IMR-90 (cell line): ENCODE measurements around the gene PHC2. TPM values are rescaled to one million over a fixed set of nuclear protein-coding genes. Genes with fewer than 3 reads are reported as not detected.

ENCODE experiments used
- ATAC-seq: fragments of 200-7000 bp; cut with Tn5 transposase; 2 replicates; pipeline ENCODE4 v1.9.1; 2020; ENCODE audit warnings: low read depth, mild to moderate bottlenecking, moderate library complexity
- BruUV-seq: library from RNA; stranded (reverse); fragments of 400-500 nt; replicated peaks from 2 replicates; lab custom pipeline; 2021; lab: Mats Ljungman, UMichigan
- CTCF ChIA-PET: fragments of 300-600 bp; formaldehyde crosslinking; extraction: SDS; loops from one replicate; lab custom pipeline; 2021; ENCODE audit warnings: antibody characterized with exemption; lab: Yijun Ruan, JAX
- POLR2A ChIA-PET: fragments of 300-600 bp; sonication (Branson Sonifier 250); formaldehyde crosslinking; loops from one replicate; lab custom pipeline; 2022; ENCODE audit warnings: antibody characterized with exemption; ENCODE audit not compliant: unreplicated experiment; lab: Charles Lee
- DNase-seq: peaks from one replicate; pipeline ENCODE4 v3.0.0; 2013
- H2AFZ ChIP-seq: replicated peaks from 2 replicates; pipeline ENCODE3; 2013; ENCODE audit warnings: low read length, mild to moderate bottlenecking; ENCODE audit not compliant: poor library complexity
- H2AK5ac ChIP-seq: 2 replicates; pipeline ENCODE4 v1.6.1; 2013; ENCODE audit warnings: low read depth, low read length, inconsistent platforms
- H2AK9ac ChIP-seq: replicated peaks from 2 replicates; pipeline ENCODE3; 2013; ENCODE audit warnings: mild to moderate bottlenecking, low read depth, low read length, moderate library complexity; ENCODE audit not compliant: poor library complexity
- H2BK120ac ChIP-seq: 2 replicates; pipeline ENCODE4 v1.6.1; 2013; ENCODE audit warnings: low read depth, low read length, inconsistent platforms
- H2BK15ac ChIP-seq: 3 replicates; pipeline ENCODE4 v1.6.1; 2013; ENCODE audit warnings: low read depth, low read length, inconsistent platforms
- H2BK20ac ChIP-seq: 2 replicates; pipeline ENCODE4 v1.6.1; 2013; ENCODE audit warnings: low read depth, mild to moderate bottlenecking, inconsistent platforms, low read length, moderate library complexity
- H2BK5ac ChIP-seq: 2 replicates; pipeline ENCODE4 v1.6.1; 2013; ENCODE audit warnings: mild to moderate bottlenecking, low read depth, low read length, inconsistent platforms; ENCODE audit not compliant: poor library complexity, severe bottlenecking
- H3K14ac ChIP-seq: replicated peaks from 2 replicates; pipeline ENCODE4 v1.6.1; 2013; ENCODE audit warnings: low read depth, low read length, inconsistent platforms
- H3K18ac ChIP-seq: 2 replicates; pipeline ENCODE4 v1.6.1; 2013; ENCODE audit warnings: low read depth, low read length, control low read depth
- H3K23ac ChIP-seq: 2 replicates; pipeline ENCODE4 v1.6.1; 2013; ENCODE audit warnings: low read depth, low read length, inconsistent platforms
- H3K27ac ChIP-seq: 2 replicates; pipeline ENCODE4 v1.5.1; 2013; ENCODE audit warnings: mild to moderate bottlenecking, control low read depth, low read length; ENCODE audit not compliant: insufficient read depth
- H3K27me3 ChIP-seq: 2 replicates; pipeline ENCODE4 v1.6.1; 2013; ENCODE audit warnings: low read length; ENCODE audit not compliant: control insufficient read depth, insufficient read depth
- H3K36me3 ChIP-seq: 2 replicates; pipeline ENCODE4 v1.6.1; 2013; ENCODE audit warnings: low read length, mixed read lengths; ENCODE audit not compliant: control insufficient read depth, insufficient read depth
- H3K4ac ChIP-seq: 2 replicates; pipeline ENCODE4 v1.6.1; 2013; ENCODE audit warnings: low read depth, low read length, inconsistent platforms
- H3K4me1 ChIP-seq: 2 replicates; pipeline ENCODE4 v1.6.1; 2013; ENCODE audit warnings: low read length, mixed read lengths; ENCODE audit not compliant: control insufficient read depth, insufficient read depth
- H3K4me2 ChIP-seq: 2 replicates; pipeline ENCODE4 v1.6.1; 2013; ENCODE audit warnings: low read depth, mild to moderate bottlenecking, control low read depth, low read length, moderate library complexity
- H3K4me3 ChIP-seq: 2 replicates; pipeline ENCODE4 v1.5.1; 2013; ENCODE audit warnings: low read depth, mild to moderate bottlenecking, control low read depth, low read length, moderate library complexity; ENCODE audit not compliant: insufficient read depth
- H3K56ac ChIP-seq: 2 replicates; pipeline ENCODE4 v1.6.1; 2013; ENCODE audit warnings: low read length, inconsistent platforms; ENCODE audit not compliant: insufficient read depth; ENCODE audit errors: extremely low read depth
- H3K79me1 ChIP-seq, 2 experiments: 2 replicates each; pipeline ENCODE4 v1.6.1; 2013; ENCODE audit warnings: low read length in 2 of 2, inconsistent platforms in 1 of 2, low read depth in 1 of 2
- H3K9ac ChIP-seq: 2 replicates; pipeline ENCODE4 v1.6.1; 2013; ENCODE audit warnings: low read depth, low read length, control low read depth
- H3K9me1 ChIP-seq: 2 replicates; pipeline ENCODE4 v1.6.1; 2013; ENCODE audit warnings: low read length, inconsistent platforms; ENCODE audit not compliant: insufficient read depth
- H3K9me3 ChIP-seq: 2 replicates; pipeline ENCODE4 v1.6.1; 2013; ENCODE audit warnings: low read length; ENCODE audit not compliant: control insufficient read depth, insufficient read depth
- H4K20me1 ChIP-seq: 2 replicates; pipeline ENCODE4 v1.6.1; 2013; ENCODE audit warnings: low read length, inconsistent platforms; ENCODE audit not compliant: insufficient read depth
- H4K5ac ChIP-seq: 2 replicates; pipeline ENCODE4 v1.6.1; 2013; ENCODE audit warnings: mild to moderate bottlenecking, low read depth, low read length, control low read depth
- H4K8ac ChIP-seq, 2 experiments: 2 replicates each; pipeline ENCODE4 v1.6.1; 2013; ENCODE audit warnings: low read depth in 2 of 2, low read length in 2 of 2, control low read depth in 1 of 2, inconsistent platforms in 1 of 2
- H4K91ac ChIP-seq: 2 replicates; pipeline ENCODE4 v1.6.1; 2013; ENCODE audit warnings: low read depth, low read length, inconsistent platforms; ENCODE audit not compliant: insufficient read depth
- CEBPB ChIP-seq: IDR thresholded peaks from 2 replicates; pipeline ENCODE4 v1.6.1; 2012; ENCODE audit warnings: low read depth, low read length, improper control_type of control experiment
- CHD1 ChIP-seq: IDR thresholded peaks from 2 replicates; pipeline ENCODE4 v1.6.1; 2012; ENCODE audit warnings: low read depth, low read length, improper control_type of control experiment
- CTCF ChIP-seq: conservative IDR thresholded peaks from 2 replicates; pipeline ENCODE4 v1.5.1; 2012; ENCODE audit warnings: mild to moderate bottlenecking, low read depth, low read length, improper control_type of control experiment
- FOS ChIP-seq: fragments of 150-350 bp; IDR thresholded peaks from 2 replicates; pipeline ENCODE4 v1.6.1; 2016; ENCODE audit warnings: low read depth, low read length
- MAFK ChIP-seq: IDR thresholded peaks from 2 replicates; pipeline ENCODE4 v1.6.1; 2012; ENCODE audit warnings: low read depth, low read length, improper control_type of control experiment
- MAZ ChIP-seq: IDR thresholded peaks from 2 replicates; pipeline ENCODE4 v1.6.1; 2012; ENCODE audit warnings: low read depth, mild to moderate bottlenecking, low read length, improper control_type of control experiment, moderate library complexity, borderline replicate concordance
- NFE2L2 ChIP-seq: fragments of 150-350 bp; IDR thresholded peaks from 2 replicates; pipeline ENCODE4 v1.6.1; 2016; ENCODE audit warnings: low read depth, mild to moderate bottlenecking, low read length
- POLR2A ChIP-seq: IDR thresholded peaks from 2 replicates; pipeline ENCODE4 v1.6.1; 2012; ENCODE audit warnings: mild to moderate bottlenecking, low read depth, low read length
- RAD21 ChIP-seq: IDR thresholded peaks from 2 replicates; pipeline ENCODE4 v1.6.1; 2012; ENCODE audit warnings: low read length, improper control_type of control experiment
- SMC3 ChIP-seq: fragments of 150-350 bp; IDR thresholded peaks from 2 replicates; pipeline ENCODE4 v1.6.1; 2016; ENCODE audit warnings: low read depth, mild to moderate bottlenecking, antibody characterized with exemption, low read length, moderate library complexity
- WGBS, 2 experiments: methylation state at CpG; one replicate each; pipeline versions ENCODE4 v1.1.5 to v1.1.7; 2013; ENCODE audit warnings: missing lambda C conversion rate in 2 of 2; ENCODE audit not compliant: insufficient read length in 1 of 2; ENCODE audit errors: extremely low coverage in 2 of 2; 5-methylcytosine and 5-hydroxymethylcytosine counted together
- dilution Hi-C: fragments of 300-500 bp; cut with HindIII; formaldehyde crosslinking; loops from one replicate; pipeline ENCODE4 v1.14.3; 2018; ENCODE audit warnings: low sequenced_read_pairs; ENCODE audit not compliant: unreplicated experiment
- in situ Hi-C: fragments of 300-500 bp; cut with MboI; formaldehyde crosslinking; loops from 3 replicates; pipeline ENCODE4 v1.14.3; 2019; ENCODE audit warnings: low sequenced_read_pairs, inconsistent platforms, mixed read lengths
- intact Hi-C: fragments of 100-400 bp; cut with micrococcal nuclease; formaldehyde crosslinking; loops from 2 replicates; pipeline ENCODE4 v1.10.0; 2022
- polyA plus RNA-seq, 3 experiments: library from polyadenylated mRNA; depleted of rRNA; stranded (reverse); fragments of >200 nt; gene quantifications; 2 replicates each; pipeline ENCODE4 v1.2.3, GENCODE V29; 2012; ENCODE audit warnings: low replicate concordance in 1 of 3
- total RNA-seq: library from RNA; depleted of rRNA; stranded (reverse); fragments of >200 nt; gene quantifications from 2 replicates; pipeline ENCODE4 v1.2.3, GENCODE V29; 2012

PHC2 gene
- total and polyA plus RNA-seq, 2 of the 4 experiments (the other 2 are of a cell fraction): 46.4 to 98.1 TPM

GRCh38 chr1:33443705-33444180, 12.8 kb upstream of the PHC2 start:
- H3K27ac ChIP-seq: peak overlapping the region; percentile 54; the same call in 1 of the 2 replicates
- peak overlapping the region; percentile 38 for H2AK5ac ChIP-seq
- peak overlapping the region; percentile 68 for H2BK120ac ChIP-seq
- peak overlapping the region; percentile 24 for H3K4ac ChIP-seq
- H3K9ac ChIP-seq: no peak overlapping the region
- TF ChIP-seq FOS (no peak), NFE2L2 (no peak), MAFK (no peak), RAD21 (no peak), CEBPB (no peak), SMC3 (no peak), CTCF (no peak), POLR2A (no peak), CHD1 (no peak), MAZ (no peak)
- H3K36me3 ChIP-seq: no peaks in the 10 kb centered on the region
- H2AK9ac ChIP-seq: no peak overlapping the region
- peaks cover 6% of the 10 kb centered on the region for H3K9me1 ChIP-seq
- dilution Hi-C loops: no loop called here
- no peaks in the 10 kb centered on the region for H3K79me1 ChIP-seq
- H3K4me2 ChIP-seq: no peak overlapping the region; the same call in 1 of the 2 replicates
- H3K27me3 ChIP-seq: no peaks in the 10 kb centered on the region
- CTCF ChIA-PET: interaction anchor here (1.0 to 2.2 kb wide), 2 partner anchors 12 to 79 kb away, joined by 3 to 12 read pairs; no protein-coding TSS in a partner anchor
- POLR2A ChIA-PET: no interaction called here
- BruUV-seq: no TSS peak
- peak overlapping the region; percentile 48; the same call in 1 of the 2 replicates for H2BK20ac ChIP-seq
- peak overlapping the region; percentile 61; the same call in 1 of the 2 replicates for H4K5ac ChIP-seq
- DNase-seq (no peak), ATAC-seq (peak; percentile 28; the same call in 1 of the 2 replicates)
- H2AFZ ChIP-seq: peak overlapping the region; percentile 54
- H3K23ac ChIP-seq: no peak overlapping the region
- H3K14ac ChIP-seq: peak overlapping the region; percentile 55
- no peak overlapping the region for H3K4me3 ChIP-seq
- 57% methylated on average over 1 of the region's 6 CpGs; no CpG with 5 or more reads in 1 of the 2 experiments for WGBS, 2 experiments
- intact Hi-C loops: no loop called here
- peak overlapping the region; percentile 34; the same call in 1 of the 2 replicates for H3K18ac ChIP-seq
- H2BK15ac ChIP-seq: peak overlapping the region; percentile 71; the same call in 2 of the 3 replicates
- H2BK5ac ChIP-seq: no peak overlapping the region
- H4K8ac ChIP-seq: peak overlapping the region in 1 of 2 experiments; percentile 38; a peak in 3 of 4 replicates
- peak overlapping the region; percentile 1; the same call in 1 of the 2 replicates for H4K91ac ChIP-seq
- H3K56ac ChIP-seq: no peak overlapping the region
- H3K9me3 ChIP-seq: no peaks in the 10 kb centered on the region
- in situ Hi-C loops: no loop called here
- peaks cover 8% of the 10 kb centered on the region for H3K4me1 ChIP-seq
- no peaks in the 10 kb centered on the region for H4K20me1 ChIP-seq
